Gastrocnemius medialis (tissue), 4 donors: ENCODE results near the gene PPP1CA. TPM values are rescaled to one million over a fixed set of nuclear protein-coding genes. Genes with fewer than 3 reads are reported as not detected.

Experiments used
- ATAC-seq, 2 donors: fragments of 150-250 bp; one replicate each; pipeline ENCODE4 v1.9.1; 2016
- DNase-seq, 2 donors: peaks; one replicate each; pipeline ENCODE4 v3.0.0-alpha.2; 2019
- H3K27ac ChIP-seq, 4 donors: fragments of 200-600 bp; sonication (generic); 1 replicate in 1 of 4; 2 replicates in 3 of 4; pipeline ENCODE4 v1.5.1; 2016 to 2018; ENCODE audit warnings: mild to moderate bottlenecking in 2 of 4, moderate library complexity in 1 of 4
- H3K27me3 ChIP-seq, 3 donors: fragments of 200-600 bp; sonication (generic) in 2 of 3; 1 replicate in 1 of 3; 2 replicates in 2 of 3; pipeline versions ENCODE4 v1.5.1 to v1.6.0; 2016 to 2019; ENCODE audit warnings: mild to moderate bottlenecking in 1 of 3, moderate library complexity in 1 of 3
- H3K36me3 ChIP-seq, 2 donors: fragments of 200-600 bp; sonication (generic) in 1 of 2; one replicate each; pipeline ENCODE4 v1.5.1; 2017 to 2018
- H3K4me1 ChIP-seq, 2 donors: fragments of 200-600 bp; sonication (generic) in 1 of 2; one replicate each; pipeline ENCODE4 v1.5.1; 2016 to 2017; ENCODE audit warnings: mild to moderate bottlenecking in 2 of 2
- H3K4me3 ChIP-seq, 4 donors: fragments of 200-600 bp; sonication (generic) in 3 of 4; 1 replicate in 1 of 4; 2 replicates in 3 of 4; pipeline ENCODE4 v1.5.1; 2016 to 2019; ENCODE audit warnings: mild to moderate bottlenecking in 2 of 4
- H3K9me3 ChIP-seq, 3 donors: fragments of 200-600 bp; sonication (generic) in 2 of 3; 1 replicate in 1 of 3; 2 replicates in 2 of 3; pipeline ENCODE4 v1.5.1; 2016 to 2019
- POLR2A ChIP-seq, 2 donors: fragments of 450-650 bp; IDR thresholded peaks; one replicate each; pipeline ENCODE4 v1.6.1; 2017; ENCODE audit warnings: antibody characterized with exemption in 2 of 2, mild to moderate bottlenecking in 2 of 2, moderate library complexity in 2 of 2
- in situ Hi-C, 4 donors: fragments of 200-750 bp; cut with MboI; loops; one replicate each; pipeline versions ENCODE4 v1.15.0 to v1.8.0; 2017; ENCODE audit warnings: low sequenced_read_pairs in 4 of 4
- intact Hi-C: fragments of 100-400 bp; cut with DNase I; formaldehyde crosslinking; loops from one replicate; pipeline ENCODE4 v1.15.1; 2023; ENCODE audit warnings: low total_unique reads
- total RNA-seq, 4 donors: library from RNA; depleted of rRNA; stranded (reverse); fragments of >200 nt; gene quantifications; one replicate each; pipeline versions ENCODE4 v1.1.0 to v1.2.3, GENCODE V29; 2016
- TF ChIP-seq, protein P1 (sequence below), 5 experiments: fragments of 450-650 bp in 3 of 5; fragments of 200-600 bp in 2 of 5; sonication (generic) in 2 of 5; IDR thresholded peaks in 4 of 5; conservative IDR thresholded peaks in 1 of 5; 1 replicate in 4 of 5; 2 replicates in 1 of 5; pipeline ENCODE4 v1.5.1; 2016 to 2019; ENCODE audit warnings: antibody characterized with exemption in 5 of 5, mild to moderate bottlenecking in 3 of 5, moderate library complexity in 3 of 5

The PPP1CA gene
- total RNA-seq, 4 donors from 2014 or later, result 78.4 to 193 (median 124) TPM

DNA sequence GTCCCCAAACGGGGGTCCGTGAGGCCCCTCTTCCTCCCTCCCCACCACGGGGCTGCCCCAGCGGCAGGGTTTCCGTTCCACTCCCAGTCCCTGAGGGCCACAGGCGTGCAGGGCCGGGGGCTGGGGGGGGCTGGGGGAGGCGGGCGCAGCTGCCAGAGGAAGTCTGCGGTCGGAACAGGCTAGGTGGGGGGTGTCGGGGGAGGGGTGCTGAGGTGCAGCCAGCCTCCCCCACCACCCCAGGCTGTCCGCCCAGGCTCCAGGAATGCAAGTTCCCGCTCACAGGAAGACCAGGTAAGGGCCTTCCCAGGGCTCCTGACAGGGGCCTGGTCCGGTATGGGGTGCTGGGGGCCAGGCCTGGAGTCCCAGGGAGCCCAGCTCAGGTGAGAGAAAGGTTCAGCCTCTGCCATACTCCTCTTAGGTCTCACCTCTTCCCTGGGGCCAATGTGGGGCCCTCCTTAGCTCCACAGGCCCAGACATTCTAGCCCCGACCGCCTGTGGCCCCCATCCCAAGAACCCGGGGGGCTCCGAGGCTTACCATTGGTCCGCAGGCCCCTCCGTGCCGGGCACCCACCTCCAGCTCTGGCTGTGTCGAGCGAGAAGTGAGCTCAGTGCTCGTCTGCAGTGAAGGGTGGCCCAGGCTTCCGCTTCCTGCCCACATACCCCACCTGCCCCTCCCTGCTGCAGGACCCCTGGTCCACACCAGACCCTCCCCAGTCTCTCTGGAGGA lies 35.6 kb upstream of the PPP1CA start, which contains the start of gene PTPRCAP:
Gene PTPRCAP, minus strand, starts transcription at position 601 of the 727 bp plus-strand sequence. Its CDS starts 63 bp downstream, at position 538.
- ATAC-seq (no peak), DNase-seq (no peak)
- Histone ChIP-seq H3K36me3 (peaks cover 0 to 36% of the 10 kb centered on the region in 2 donors), H3K27ac (peak within 1 kb of the TSS in 1 of 4 donors; percentile 52), H3K9me3 (no peaks in the 10 kb centered on the region), H3K27me3 (no peaks in the 10 kb centered on the region), H3K4me1 (peaks cover 0 to 7% of the 10 kb centered on the region in 2 donors), H3K4me3 (no peak within 1 kb of the TSS)
- in situ Hi-C loops, result no loop called here
- TF ChIP-seq, protein P1, sequence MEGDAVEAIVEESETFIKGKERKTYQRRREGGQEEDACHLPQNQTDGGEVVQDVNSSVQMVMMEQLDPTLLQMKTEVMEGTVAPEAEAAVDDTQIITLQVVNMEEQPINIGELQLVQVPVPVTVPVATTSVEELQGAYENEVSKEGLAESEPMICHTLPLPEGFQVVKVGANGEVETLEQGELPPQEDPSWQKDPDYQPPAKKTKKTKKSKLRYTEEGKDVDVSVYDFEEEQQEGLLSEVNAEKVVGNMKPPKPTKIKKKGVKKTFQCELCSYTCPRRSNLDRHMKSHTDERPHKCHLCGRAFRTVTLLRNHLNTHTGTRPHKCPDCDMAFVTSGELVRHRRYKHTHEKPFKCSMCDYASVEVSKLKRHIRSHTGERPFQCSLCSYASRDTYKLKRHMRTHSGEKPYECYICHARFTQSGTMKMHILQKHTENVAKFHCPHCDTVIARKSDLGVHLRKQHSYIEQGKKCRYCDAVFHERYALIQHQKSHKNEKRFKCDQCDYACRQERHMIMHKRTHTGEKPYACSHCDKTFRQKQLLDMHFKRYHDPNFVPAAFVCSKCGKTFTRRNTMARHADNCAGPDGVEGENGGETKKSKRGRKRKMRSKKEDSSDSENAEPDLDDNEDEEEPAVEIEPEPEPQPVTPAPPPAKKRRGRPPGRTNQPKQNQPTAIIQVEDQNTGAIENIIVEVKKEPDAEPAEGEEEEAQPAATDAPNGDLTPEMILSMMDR (IDR thresholded peaks at IDR 0.05 in 4 of 5, conservative IDR thresholded peaks at IDR 0.05 in 1 of 5), result no peak
- TF ChIP-seq POLR2A (IDR thresholded peaks at IDR 0.05), result no peak
- intact Hi-C loops, result no loop called here

DNA sequence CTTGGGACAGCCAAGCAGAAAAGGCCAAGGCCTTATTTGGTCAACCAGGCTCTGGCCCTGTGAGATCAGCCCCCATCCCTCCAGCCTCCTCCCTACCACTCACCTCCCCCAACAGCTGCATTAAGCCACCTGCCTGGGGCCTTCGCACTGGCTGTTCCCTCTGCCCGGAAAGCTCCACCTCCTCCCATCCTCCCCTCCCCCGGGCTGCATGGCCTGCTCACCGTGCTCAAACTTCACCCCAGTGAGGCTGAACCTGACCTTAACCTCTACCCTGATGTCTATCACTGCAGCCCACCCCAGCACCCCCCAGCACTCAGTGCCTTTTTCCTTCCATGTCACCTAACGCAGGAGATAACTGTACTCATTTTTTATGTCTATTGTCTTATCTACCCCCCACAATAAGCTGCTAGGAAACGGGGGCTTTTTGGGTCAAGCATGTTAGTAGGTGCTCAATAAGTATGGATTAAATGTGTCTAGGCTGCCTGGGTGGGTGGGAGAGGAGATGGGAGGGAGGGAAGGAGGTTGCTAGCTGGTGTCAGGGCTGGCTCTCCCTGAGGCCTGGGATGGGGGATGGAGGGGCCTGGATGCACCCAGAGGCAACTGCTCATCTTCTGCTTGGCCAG lies 34.9 kb upstream of the PPP1CA start:
- ATAC-seq (no peak), DNase-seq (no peak)
- peak overlapping the region in 2 of 4 donors; percentile 25 to 52 for H3K27ac ChIP-seq
- intact Hi-C loops (no loop called here), in situ Hi-C loops (no loop called here)
- no peaks in the 10 kb centered on the region for H3K27me3 ChIP-seq
- no peak for TF ChIP-seq POLR2A (IDR thresholded peaks at IDR 0.05)
- H3K4me1 ChIP-seq, result peaks cover 0 to 7% of the 10 kb centered on the region in 2 donors
- peaks cover 0 to 42% of the 10 kb centered on the region in 2 donors for H3K36me3 ChIP-seq
- no peaks in the 10 kb centered on the region for H3K9me3 ChIP-seq
- H3K4me3 ChIP-seq, result no peak overlapping the region

GRCh38 chr11:67435727-67436458 lies 34.2 kb upstream of the PPP1CA start:
- H3K36me3 ChIP-seq, result peaks cover 0 to 49% of the 10 kb centered on the region in 2 donors
- intact Hi-C loops, result no loop called here
- H3K9me3 ChIP-seq, result no peaks in the 10 kb centered on the region
- no peaks in the 10 kb centered on the region for H3K27me3 ChIP-seq
- in situ Hi-C loops, result no loop called here
- no peak overlapping the region for H3K4me3 ChIP-seq
- H3K4me1 ChIP-seq, result peaks cover 5 to 7% of the 10 kb centered on the region in 2 donors
- DNase-seq (no peak), ATAC-seq (no peak)
- H3K27ac ChIP-seq, result peak overlapping the region in 2 of 4 donors; percentile 25 to 52
- TF ChIP-seq, protein P1 (IDR thresholded peaks at IDR 0.05 in 4 of 5, conservative IDR thresholded peaks at IDR 0.05 in 1 of 5), result no peak
- no peak for TF ChIP-seq POLR2A (IDR thresholded peaks at IDR 0.05)

DNA sequence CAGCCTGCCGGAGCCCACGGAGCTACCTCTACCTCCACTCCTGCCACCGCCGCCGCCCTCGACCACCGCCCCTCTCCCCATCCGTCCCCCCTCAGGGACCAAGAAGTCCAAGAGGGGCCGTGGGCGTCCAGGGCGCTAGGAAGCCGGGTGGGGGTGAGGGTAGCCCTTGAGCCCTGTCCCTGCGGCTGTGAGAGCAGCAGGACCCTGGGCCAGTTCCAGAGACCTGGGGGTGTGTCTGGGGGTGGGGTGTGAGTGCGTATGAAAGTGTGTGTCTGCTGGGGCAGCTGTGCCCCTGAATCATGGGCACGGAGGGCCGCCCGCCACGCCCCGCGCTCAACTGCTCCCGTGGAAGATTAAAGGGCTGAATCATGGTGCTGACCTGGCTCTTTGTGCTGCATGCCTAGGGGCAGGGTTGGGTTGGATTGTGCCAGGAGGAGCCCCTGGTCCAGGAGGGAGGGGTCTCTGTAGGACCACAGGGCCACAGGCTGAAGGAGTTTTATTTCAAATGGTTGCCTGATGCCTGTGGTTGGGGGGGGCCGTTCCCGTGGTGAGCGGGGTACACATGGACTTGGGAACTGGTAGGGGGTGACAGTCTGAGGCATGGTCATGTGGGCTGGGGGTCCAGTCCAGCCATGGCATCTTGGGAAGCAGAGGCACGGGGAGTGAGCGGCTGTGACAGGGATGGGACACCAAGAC lies 33.5 kb upstream of the PPP1CA start:
- ATAC-seq (no peak), DNase-seq (no peak)
- Histone ChIP-seq H3K4me1 (peaks cover 7 to 10% of the 10 kb centered on the region in 2 donors), H3K9me3 (no peaks in the 10 kb centered on the region), H3K27ac (no peak overlapping the region), H3K4me3 (no peak overlapping the region), H3K36me3 (peaks cover 0 to 55% of the 10 kb centered on the region in 2 donors), H3K27me3 (no peaks in the 10 kb centered on the region)
- TF ChIP-seq, protein P1 (IDR thresholded peaks at IDR 0.05 in 4 of 5, conservative IDR thresholded peaks at IDR 0.05 in 1 of 5), result no peak
- no peak for TF ChIP-seq POLR2A (IDR thresholded peaks at IDR 0.05)
- intact Hi-C loops (no loop called here), in situ Hi-C loops (no loop called here)
